Stimulated activated CD4-positive, alpha-beta T cell treated with anti-CD3 and anti-CD28 coated beads, Interleukin-1b, Interleukin-23, amount 100 ng/mL, for 24 hours (primary cell): ENCODE measurements around the gene KDF1.

Experiments used
- DNase-seq, 4 experiments: peaks; one replicate each; pipeline ENCODE4 v3.0.0-alpha.2; 2020; ENCODE audit warnings: low read depth in 4 of 4, low spot score in 1 of 4

KDF1 gene

DNA sequence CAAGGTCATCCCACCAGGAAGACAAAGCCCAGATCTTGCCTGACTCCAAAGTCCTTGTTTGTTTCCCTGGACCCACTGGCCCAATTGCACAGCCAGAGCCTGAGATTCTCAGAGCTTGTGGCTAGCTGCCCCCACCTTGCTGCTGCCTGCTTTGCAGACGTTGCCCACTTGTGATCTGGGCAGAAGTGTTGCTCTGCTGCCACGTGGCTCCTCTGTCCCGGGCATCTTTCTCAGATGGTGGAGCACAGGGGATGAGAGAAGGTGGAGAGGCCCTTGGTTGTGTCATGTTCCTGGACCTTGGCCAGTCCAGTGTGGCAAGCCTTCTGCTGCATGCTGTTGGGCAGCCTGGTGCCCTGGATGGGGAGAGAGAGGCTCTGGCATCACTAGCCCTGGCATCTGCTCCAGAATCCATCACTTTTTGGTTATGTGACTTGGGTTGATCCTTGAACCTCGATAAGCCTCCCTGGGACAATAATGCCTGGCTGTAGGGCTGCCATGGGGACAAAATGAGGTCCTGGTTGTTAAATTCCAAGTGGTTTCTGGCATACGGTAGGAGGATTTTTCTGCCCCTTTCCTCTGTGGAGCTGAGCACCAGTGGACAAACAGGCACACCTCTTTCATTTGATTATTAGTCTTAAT, 44.9 kb downstream of the KDF1 start:
- no peak for DNase-seq

DNA sequence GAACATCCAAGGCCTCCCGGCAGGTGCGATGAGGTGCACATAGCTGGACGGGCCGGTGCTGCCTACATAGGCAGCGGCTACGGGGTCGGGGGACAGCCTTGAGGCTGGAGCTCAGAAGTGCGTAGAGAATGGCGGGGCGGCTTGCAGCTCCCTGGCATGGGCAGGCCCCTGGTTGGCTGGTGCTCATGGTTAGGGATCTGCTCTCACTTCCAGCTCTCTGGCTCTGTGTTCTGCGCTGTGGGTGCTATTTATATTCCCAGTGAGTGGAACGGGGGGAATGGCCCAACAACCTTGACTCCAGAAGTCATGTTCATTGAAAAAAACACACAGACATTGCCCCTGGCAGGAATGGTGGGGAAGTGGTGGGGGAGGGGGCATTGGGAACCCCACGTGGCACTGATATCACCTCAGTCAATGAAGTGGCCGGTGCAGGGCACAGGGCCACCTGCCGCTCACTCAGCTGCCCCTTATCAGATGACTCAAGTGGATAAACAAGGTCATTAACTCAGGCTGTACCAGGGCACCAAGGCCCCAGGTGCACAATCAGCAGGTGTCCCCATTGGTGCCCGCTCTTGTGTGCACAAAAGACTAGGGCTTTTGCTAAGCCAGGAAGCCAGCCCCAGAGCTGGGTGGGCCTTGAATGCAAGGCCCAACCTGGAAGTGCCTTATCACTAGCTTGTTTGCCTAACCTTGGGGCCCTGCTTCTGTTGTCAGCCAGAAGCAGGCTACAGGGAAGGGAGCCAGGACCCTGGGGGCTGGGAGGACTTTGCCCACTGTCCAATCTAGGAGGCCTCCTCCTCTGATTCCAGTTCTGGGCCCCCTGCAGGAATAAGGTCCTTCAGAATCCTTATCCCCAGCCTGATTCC, 46.3 kb downstream of the KDF1 start, which contains the start of gene NR0B2:
TSS of gene NR0B2 (minus strand) at position 222 of the 866 bp plus-strand sequence. CDS start at position 187, 35 bp downstream.
- DNase-seq = no peak

DNA sequence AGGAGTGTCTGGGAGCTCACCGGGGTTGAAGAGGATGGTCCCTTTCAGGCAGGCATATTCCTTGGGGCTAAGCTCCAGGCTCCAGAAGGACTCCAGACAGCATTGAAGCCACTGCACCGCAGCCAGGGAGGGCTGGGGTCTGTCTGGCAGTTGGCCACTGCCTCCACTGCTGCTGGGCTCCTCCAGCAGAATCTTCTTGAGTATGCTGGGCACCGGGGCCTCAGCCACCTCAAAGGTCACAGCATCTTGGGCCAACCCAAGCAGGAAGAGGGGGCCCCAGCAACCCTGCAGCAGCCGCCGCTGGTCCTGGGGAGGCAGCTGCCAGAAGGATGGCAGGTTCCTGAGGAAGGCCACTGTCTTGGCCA, 46.9 kb downstream of the KDF1 start:
- DNase-seq = no peak

DNA sequence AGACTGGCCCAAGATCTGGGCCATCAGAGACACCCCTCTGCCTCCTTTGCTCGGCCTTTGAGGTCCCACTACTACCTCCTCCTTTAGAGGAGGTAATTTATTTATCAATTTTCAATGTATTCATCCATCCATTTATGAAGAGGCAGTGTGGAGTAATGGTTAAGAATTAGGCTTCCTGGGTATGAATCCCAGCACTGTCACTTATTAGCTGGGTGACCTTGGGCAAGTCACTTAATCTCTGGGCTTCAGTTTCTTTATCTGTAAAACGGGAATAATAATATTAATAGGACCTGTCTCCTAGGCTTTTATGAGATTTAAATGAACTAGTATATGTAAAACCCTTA, 48.1 kb downstream of the KDF1 start:
- no peak for DNase-seq

DNA sequence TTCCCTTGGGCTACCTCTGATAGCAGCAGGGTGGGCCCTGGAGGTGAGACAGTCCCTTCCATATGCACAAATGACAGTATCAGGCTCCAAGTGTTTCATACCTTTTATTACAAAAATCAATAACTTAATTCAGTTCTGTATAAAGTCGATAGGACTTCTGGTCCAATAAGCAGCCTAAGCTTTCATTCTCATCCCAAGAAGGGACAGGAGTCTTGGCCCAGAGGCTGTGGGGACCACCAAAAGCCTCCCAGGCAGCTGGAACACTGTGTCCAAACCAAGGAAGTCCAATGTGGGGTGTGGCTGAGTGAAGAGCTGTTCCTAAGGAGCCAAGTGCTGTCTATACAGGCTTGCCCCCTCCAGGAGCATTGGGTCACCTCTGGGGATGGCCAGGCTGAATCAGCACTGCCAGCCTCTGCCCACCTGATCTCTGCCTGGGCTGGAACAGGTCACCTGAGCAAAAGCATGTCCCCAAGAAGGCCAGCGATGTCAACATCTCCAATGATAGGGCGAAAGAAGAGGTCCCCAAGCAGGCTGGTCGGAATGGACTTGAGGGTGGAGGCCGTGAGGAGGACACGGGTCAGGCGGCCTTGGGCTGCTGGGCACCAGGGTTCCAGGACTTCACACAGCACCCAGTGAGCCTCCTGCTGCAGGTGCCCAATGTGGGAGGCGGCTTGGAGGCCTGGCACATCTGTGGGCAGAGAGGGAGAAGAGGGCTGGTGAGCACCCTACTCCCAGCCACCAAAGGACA, 48.7 kb downstream of the KDF1 start:
- no peak for DNase-seq

DNA sequence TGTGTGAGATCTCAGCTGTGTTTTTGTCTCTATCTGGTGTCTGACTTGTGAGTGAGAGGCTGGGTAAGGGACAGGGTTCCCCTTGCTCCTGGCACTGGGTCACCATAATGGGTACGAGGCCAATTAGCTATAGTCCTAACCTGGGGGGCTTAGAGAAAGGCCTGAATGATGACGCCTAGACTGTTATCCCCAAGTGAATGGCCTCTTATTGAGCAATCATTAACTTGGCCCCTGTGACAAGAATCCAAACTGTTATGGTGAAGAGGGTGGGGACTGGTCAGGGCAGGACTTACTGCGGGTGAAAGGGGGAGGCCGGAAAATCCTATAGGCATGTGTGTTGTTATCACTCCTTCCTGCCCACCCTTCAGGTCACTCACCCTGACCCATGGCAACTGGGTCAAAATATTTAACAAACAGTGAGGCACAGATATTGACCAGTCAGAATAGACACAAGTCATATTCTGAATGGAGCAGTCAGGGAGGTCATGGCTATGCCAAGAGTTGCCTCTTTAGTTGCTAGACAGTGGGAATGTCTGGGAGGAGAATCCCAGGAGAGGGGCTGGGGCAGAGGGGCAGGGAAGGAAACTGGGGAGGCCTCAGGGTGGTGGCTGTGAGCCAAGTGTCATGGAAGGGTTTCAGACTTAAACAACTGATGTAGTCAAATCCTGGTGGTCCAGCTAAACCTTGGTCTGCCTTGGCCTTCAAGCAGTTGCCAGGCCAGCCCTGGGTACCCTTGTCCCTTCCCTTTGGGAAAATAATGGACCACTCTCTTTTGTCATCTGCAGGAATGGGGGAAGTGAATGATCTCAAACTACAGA, 49.7 kb downstream of the KDF1 start:
- no peak for DNase-seq

DNA sequence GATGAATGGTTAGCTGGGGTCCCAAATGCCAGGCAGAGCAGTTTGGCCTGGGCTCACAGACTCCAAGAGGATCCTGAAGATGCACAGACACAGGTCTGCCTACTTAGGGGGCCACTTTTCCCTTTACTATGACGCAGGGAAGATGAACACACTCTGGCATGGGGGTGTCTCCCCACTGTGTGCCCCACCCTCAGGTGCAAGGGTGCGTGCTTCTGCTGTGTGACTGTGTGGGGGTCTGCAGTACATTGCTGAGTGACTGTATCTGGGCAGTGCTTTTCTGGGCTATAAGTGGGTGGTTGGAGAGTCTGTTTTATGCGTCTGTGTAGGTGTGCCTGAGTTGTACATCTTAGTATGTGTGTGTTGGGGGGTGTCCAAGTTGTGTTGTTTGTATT, 50.3 kb downstream of the KDF1 start:
- no peak for DNase-seq

DNA sequence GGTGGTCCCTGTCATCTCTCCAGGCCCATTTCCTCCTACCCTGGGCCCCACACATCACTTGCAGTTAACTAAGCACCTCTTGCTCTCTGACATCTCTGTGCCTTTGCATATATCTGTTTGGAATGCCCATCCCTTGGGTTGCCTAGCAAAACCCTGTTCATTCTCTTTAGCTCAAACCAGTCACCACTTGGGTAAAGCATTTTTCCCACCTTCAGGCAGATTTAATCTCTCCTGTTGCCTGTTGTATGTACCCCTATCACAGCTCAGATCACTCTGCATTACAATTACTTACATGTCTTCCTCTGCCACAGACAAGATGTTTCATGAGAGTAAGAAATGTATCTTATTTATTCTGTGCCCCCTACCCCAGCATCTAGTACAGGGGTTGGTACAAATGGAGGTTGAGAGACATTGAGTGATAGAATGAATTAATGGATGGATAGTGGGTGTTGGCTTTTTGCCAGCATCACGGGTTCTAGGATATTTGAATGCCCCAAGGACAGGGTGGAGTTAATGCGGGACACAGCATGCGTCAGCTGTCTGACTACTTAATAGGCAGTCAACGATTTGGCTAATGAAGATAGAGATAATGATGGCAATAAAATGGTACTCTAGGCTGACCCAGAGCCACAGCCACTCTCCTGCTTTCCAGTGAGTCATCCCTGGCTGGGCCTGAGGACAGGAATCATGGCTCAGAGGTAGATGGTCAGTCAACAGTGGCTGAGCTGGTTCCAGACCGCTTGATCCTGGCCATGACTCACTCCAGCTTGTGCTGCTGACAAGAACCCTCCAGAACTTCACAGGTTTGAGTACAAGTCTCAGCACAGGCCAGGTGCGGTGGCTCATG, 53.0 kb downstream of the KDF1 start:
- DNase-seq = no peak

DNA sequence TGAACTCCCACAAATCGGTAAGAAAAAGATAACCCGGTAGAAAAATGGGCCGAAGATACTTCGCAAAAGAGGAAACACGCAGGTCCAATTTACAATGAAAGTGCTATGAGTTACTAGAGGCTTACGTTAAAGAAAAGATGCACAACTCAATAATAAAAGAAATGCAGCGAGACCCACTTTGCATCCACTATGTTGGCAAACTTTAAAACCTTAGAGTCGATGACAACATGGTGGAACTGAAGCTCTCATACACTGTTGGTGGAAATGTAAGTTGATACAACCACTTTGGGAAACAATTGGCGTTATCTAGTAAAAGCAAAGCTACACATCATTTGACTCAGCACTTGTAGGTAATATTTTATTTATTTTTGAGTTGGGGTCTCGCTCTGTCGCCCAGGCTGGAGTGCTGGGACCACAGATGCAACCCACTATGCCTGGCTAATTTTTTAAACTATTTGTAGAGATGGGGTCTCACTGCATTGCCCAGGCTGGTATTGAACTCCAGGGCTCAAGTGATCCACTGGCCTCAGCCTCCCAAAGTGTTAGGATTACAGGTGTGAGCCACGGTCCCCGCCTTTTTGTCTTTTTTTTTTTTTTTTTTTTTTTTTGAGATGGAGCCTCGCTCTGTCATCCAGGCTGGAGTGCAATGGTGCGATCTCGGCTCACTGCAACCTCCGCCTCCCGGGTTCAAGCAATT, 59.3 kb downstream of the KDF1 start:
- no peak for DNase-seq

DNA sequence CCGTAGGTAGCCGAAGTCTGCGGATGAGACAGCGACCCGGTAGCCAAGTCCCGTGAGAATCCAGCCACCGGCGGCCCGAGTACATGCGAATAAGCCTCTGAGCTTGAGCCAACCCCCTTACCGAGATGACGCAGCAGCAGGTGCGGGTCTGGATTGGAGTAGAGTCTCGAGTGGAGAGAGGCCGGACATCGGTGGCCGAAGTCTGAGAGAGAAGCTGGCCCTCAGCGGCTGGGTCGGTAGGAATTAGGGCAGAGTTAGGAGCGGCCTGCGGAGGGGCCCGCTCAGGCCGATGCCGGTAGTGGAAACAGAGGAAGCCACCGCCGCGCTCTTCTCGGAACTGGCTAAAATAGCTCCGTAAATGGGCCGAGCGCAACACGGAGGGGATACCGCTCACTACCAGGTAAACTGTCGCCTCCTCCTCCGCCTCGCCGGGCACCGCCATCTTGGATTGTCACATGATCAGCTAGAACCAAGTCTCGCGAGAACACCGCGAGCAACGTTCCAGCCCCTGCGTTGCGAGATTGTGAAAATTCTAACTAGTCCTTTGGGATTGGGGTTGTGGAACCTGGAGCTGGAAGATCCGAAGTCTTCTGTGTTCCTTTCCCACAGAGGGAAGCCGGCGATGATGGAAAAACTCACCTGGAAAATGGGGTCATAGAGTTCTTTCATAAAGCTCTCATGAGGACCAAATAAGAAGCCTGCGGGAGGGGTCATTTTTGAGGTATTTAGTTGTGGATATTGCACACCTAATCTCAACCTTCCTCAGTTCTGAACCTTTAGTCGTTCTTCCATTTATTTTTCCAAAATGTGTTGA, 60.1 kb downstream of the KDF1 start, which contains the start of gene GPATCH3:
TSS of gene GPATCH3 (minus strand) at position 467 of the 814 bp plus-strand sequence. CDS start at position 442, 25 bp downstream.
- peak; percentile 72 to 81 (median 80) for DNase-seq
